Measurements from ENCODE around the gene TTC12.

DNA sequence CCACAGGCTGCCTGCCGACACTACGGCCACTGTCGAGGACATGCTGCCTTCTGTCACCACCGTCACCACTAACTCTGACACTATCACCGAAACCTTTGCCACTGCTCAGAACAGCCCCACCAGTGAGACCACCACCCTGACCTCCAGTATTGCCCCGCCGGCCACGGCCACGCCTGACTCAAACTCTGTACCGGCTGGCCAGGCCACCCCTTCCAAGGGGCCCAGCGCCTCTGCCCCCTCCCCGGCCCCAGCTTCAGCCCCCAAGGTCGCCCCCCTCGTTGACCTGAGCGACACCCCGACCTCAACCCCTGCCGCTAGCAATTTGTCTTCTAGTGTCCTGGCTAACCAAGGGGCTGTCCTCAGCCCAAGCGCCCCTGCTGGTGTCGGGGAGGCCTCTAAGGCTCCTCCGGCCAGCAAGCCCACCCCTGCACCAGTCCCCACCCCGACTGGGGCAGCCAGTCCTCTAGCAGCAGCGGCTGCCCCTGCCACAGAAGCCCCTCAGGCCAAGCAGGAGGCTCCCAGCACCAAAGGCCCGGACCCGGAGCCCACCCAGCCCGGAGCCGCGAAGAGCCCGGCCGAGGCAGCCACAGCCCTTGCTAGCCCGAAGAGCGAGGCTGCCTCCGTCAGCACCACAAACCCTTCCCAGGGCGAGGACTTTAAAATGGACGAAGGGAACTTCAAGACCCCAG is 41.3 kb upstream of the TTC12 start:
- TF ChIP-seq YY1 (IDR thresholded peaks at IDR 0.05; ENCODE audit: low read depth) (no peak), EP300 (IDR thresholded peaks at IDR 0.05; ENCODE audit: borderline replicate concordance in 1 of 2, low read depth in 1 of 2, low read length in 1 of 2) (no peak), JUND (IDR thresholded peaks at IDR 0.05) (no peak), MEF2A (IDR thresholded peaks at IDR 0.05; ENCODE audit: borderline replicate concordance, low read depth) (no peak), POLR2AphosphoS5 (IDR thresholded peaks at IDR 0.05; ENCODE audit: low read depth, low read length) (no peak), EZH2phosphoT487 (IDR thresholded peaks at IDR 0.05; ENCODE audit: borderline replicate concordance, low read depth) (no peak), NRF1 (IDR thresholded peaks at IDR 0.05; ENCODE audit: low read depth, low read length) (no peak), TEAD4 (IDR thresholded peaks at IDR 0.05; ENCODE audit: borderline replicate concordance, insufficient read depth) (no peak)
- TF ChIP-seq, protein P1, sequence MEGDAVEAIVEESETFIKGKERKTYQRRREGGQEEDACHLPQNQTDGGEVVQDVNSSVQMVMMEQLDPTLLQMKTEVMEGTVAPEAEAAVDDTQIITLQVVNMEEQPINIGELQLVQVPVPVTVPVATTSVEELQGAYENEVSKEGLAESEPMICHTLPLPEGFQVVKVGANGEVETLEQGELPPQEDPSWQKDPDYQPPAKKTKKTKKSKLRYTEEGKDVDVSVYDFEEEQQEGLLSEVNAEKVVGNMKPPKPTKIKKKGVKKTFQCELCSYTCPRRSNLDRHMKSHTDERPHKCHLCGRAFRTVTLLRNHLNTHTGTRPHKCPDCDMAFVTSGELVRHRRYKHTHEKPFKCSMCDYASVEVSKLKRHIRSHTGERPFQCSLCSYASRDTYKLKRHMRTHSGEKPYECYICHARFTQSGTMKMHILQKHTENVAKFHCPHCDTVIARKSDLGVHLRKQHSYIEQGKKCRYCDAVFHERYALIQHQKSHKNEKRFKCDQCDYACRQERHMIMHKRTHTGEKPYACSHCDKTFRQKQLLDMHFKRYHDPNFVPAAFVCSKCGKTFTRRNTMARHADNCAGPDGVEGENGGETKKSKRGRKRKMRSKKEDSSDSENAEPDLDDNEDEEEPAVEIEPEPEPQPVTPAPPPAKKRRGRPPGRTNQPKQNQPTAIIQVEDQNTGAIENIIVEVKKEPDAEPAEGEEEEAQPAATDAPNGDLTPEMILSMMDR (IDR thresholded peaks at IDR 0.05): no peak
- TF ChIP-seq, protein P2, sequence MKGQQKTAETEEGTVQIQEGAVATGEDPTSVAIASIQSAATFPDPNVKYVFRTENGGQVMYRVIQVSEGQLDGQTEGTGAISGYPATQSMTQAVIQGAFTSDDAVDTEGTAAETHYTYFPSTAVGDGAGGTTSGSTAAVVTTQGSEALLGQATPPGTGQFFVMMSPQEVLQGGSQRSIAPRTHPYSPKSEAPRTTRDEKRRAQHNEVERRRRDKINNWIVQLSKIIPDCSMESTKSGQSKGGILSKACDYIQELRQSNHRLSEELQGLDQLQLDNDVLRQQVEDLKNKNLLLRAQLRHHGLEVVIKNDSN (IDR thresholded peaks at IDR 0.05; ENCODE audit: borderline replicate concordance, low read depth): no peak
- TF ChIP-seq, protein P3, sequence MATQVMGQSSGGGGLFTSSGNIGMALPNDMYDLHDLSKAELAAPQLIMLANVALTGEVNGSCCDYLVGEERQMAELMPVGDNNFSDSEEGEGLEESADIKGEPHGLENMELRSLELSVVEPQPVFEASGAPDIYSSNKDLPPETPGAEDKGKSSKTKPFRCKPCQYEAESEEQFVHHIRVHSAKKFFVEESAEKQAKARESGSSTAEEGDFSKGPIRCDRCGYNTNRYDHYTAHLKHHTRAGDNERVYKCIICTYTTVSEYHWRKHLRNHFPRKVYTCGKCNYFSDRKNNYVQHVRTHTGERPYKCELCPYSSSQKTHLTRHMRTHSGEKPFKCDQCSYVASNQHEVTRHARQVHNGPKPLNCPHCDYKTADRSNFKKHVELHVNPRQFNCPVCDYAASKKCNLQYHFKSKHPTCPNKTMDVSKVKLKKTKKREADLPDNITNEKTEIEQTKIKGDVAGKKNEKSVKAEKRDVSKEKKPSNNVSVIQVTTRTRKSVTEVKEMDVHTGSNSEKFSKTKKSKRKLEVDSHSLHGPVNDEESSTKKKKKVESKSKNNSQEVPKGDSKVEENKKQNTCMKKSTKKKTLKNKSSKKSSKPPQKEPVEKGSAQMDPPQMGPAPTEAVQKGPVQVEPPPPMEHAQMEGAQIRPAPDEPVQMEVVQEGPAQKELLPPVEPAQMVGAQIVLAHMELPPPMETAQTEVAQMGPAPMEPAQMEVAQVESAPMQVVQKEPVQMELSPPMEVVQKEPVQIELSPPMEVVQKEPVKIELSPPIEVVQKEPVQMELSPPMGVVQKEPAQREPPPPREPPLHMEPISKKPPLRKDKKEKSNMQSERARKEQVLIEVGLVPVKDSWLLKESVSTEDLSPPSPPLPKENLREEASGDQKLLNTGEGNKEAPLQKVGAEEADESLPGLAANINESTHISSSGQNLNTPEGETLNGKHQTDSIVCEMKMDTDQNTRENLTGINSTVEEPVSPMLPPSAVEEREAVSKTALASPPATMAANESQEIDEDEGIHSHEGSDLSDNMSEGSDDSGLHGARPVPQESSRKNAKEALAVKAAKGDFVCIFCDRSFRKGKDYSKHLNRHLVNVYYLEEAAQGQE (IDR thresholded peaks at IDR 0.05; ENCODE audit: low read depth, low read length): no peak
- TF ChIP-seq, protein P4, sequence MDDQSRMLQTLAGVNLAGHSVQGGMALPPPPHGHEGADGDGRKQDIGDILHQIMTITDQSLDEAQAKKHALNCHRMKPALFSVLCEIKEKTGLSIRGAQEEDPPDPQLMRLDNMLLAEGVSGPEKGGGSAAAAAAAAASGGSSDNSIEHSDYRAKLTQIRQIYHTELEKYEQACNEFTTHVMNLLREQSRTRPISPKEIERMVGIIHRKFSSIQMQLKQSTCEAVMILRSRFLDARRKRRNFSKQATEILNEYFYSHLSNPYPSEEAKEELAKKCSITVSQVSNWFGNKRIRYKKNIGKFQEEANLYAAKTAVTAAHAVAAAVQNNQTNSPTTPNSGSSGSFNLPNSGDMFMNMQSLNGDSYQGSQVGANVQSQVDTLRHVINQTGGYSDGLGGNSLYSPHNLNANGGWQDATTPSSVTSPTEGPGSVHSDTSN (IDR thresholded peaks at IDR 0.05): no peak
- TF ChIP-seq, protein P5, sequence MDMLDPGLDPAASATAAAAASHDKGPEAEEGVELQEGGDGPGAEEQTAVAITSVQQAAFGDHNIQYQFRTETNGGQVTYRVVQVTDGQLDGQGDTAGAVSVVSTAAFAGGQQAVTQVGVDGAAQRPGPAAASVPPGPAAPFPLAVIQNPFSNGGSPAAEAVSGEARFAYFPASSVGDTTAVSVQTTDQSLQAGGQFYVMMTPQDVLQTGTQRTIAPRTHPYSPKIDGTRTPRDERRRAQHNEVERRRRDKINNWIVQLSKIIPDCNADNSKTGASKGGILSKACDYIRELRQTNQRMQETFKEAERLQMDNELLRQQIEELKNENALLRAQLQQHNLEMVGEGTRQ (IDR thresholded peaks at IDR 0.05; ENCODE audit: borderline replicate concordance, low read depth, low read length): no peak
